GM21515 (cell line): Measurements from ENCODE around the gene CORO2B.

ENCODE experiments used
- ATAC-seq: cut with Tn5 transposase; IDR thresholded peaks from one replicate; pipeline ENCODE4 v1.9.1; 2021; ENCODE audit not compliant: unreplicated experiment

CORO2B gene

GRCh38 chr15:68553994-68554720 is 24.6 kb upstream of the CORO2B start:
- ATAC-seq = no peak

- ATAC-seq = no peak
Observed at GRCh38 chr15:68554721-68555678, 23.8 kb upstream of the CORO2B start.

- ATAC-seq = no peak
Observed at GRCh38 chr15:68555679-68556037, 23.1 kb upstream of the CORO2B start.

- no peak for ATAC-seq
Observed at GRCh38 chr15:68556139-68556990, 22.4 kb upstream of the CORO2B start.

GRCh38 chr15:68557469-68558317 is 21.1 kb upstream of the CORO2B start:
- no peak for ATAC-seq

GRCh38 chr15:68558318-68559305 is 20.2 kb upstream of the CORO2B start:
- ATAC-seq = no peak

GRCh38 chr15:68559345-68560310 is 19.2 kb upstream of the CORO2B start:
- peak; percentile 55 for ATAC-seq

GRCh38 chr15:68560501-68561113 is 18.2 kb upstream of the CORO2B start:
- no peak for ATAC-seq

- ATAC-seq = no peak
Observed at GRCh38 chr15:68561171-68561900, 17.5 kb upstream of the CORO2B start.

- ATAC-seq = no peak
Observed at GRCh38 chr15:68561901-68562300, 16.9 kb upstream of the CORO2B start.

- ATAC-seq = no peak
Observed at GRCh38 chr15:68564173-68564572, 14.6 kb upstream of the CORO2B start.

GRCh38 chr15:68565234-68565633 is 13.6 kb upstream of the CORO2B start:
- no peak for ATAC-seq

- ATAC-seq = no peak
Observed at GRCh38 chr15:68565726-68566125, 13.1 kb upstream of the CORO2B start.

GRCh38 chr15:68566377-68566954 is 12.3 kb upstream of the CORO2B start:
- ATAC-seq = no peak

GRCh38 chr15:68567345-68567744 is 11.4 kb upstream of the CORO2B start:
- ATAC-seq = no peak

GRCh38 chr15:68570974-68571373 is 7.8 kb upstream of the CORO2B start:
- ATAC-seq = no peak
